Activated CD4-positive, alpha-beta T cell treated with anti-CD3 and anti-CD28 coated beads, Interleukin-2, amount 10 ng/mL, durations not matched to agents 24 days and 14 days (primary cell): ENCODE data around the gene NFAT5. TPM values are rescaled to one million over a fixed set of nuclear protein-coding genes. Genes with fewer than 3 reads are reported as not detected.

ENCODE experiments used
- DNase-seq: peaks from one replicate; pipeline ENCODE4 v3.0.0; 2022
- H3K27ac Mint-ChIP-seq: one replicate; pipeline ENCODE4 v1.8.0; 2022; ENCODE audit warnings: mild to moderate bottlenecking, mixed read lengths
- H3K27me3 Mint-ChIP-seq: one replicate; pipeline ENCODE4 v1.8.0; 2022; ENCODE audit warnings: mixed read lengths
- H3K36me3 Mint-ChIP-seq: one replicate; pipeline ENCODE4 v1.8.0; 2022; ENCODE audit warnings: low read depth, mild to moderate bottlenecking, mixed read lengths
- H3K4me1 Mint-ChIP-seq: one replicate; pipeline ENCODE4 v1.8.0; 2021; ENCODE audit warnings: mixed read lengths
- H3K4me3 Mint-ChIP-seq: one replicate; pipeline ENCODE4 v1.8.0; 2022; ENCODE audit warnings: mild to moderate bottlenecking, moderate library complexity, mixed read lengths
- H3K9me3 Mint-ChIP-seq: one replicate; pipeline ENCODE4 v1.8.0; 2021; ENCODE audit warnings: mixed read lengths
- intact Hi-C: fragments of 100-400 bp; cut with micrococcal nuclease; formaldehyde crosslinking; loops from one replicate; pipeline ENCODE4 v1.15.1; 2023
- total RNA-seq: library from RNA; stranded (reverse); gene quantifications from 2 replicates; pipeline ENCODE4 v1.2.3, GENCODE V29; 2022

NFAT5 gene
- total RNA-seq, 1 donor from 2014 or later = 54.6 TPM

DNA sequence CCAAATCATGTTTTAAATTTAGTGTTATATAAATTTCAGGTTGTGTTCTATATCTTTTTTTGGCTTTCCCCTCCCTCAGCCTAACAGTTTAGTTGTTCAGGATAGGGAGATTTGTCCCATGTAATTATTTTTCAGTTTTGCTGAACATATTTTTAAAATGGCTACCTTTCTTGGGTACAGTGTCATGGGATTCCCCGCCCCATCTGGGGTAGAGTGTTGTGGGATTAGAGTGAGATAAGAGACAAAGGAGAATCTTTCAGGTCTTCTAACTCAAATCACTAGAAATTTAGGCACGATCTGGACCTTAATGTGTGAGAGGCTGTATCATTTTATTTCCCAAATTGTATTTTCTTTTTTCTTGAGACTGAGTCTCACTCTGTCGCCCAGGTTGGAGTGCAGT lies 24.8 kb downstream of the NFAT5 start:
- Mint-ChIP-seq H3K4me1 (peaks cover 22% of the 10 kb centered on the region), H3K9me3 (no peaks in the 10 kb centered on the region), H3K4me3 (no peak overlapping the region), H3K36me3 (peaks cover 30% of the 10 kb centered on the region), H3K27me3 (no peaks in the 10 kb centered on the region), H3K27ac (no peak overlapping the region)
- intact Hi-C loops = no loop called here
- DNase-seq = no peak

DNA sequence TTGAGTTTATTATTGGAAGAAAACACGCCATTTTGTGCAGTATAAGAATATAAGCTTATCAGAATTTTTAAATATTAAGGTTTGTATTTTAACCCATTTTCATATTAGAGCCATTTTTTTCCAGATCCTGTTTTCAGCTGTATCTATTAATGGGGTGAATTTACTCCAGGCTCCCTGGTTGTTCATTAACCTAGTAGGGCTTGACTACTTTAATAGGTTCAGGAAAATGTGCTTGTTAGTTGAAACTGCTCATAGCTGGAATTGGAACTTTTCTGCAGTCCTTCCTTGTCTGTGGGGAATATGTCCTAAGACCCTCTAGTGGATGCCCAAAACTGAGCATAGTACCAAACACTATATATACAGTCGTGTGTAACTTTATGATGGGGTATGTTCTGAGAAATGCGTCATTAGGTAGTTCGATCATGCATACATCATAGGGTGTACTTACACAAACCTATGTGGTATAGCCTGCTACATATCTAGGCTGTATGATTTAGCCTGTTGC lies 28.0 kb downstream of the NFAT5 start:
- Mint-ChIP-seq H3K27ac (no peak overlapping the region), H3K27me3 (no peaks in the 10 kb centered on the region), H3K4me1 (peaks cover 23% of the 10 kb centered on the region), H3K4me3 (no peak overlapping the region), H3K9me3 (no peaks in the 10 kb centered on the region), H3K36me3 (peaks cover 21% of the 10 kb centered on the region)
- no peak for DNase-seq
- intact Hi-C loops = no loop called here

DNA sequence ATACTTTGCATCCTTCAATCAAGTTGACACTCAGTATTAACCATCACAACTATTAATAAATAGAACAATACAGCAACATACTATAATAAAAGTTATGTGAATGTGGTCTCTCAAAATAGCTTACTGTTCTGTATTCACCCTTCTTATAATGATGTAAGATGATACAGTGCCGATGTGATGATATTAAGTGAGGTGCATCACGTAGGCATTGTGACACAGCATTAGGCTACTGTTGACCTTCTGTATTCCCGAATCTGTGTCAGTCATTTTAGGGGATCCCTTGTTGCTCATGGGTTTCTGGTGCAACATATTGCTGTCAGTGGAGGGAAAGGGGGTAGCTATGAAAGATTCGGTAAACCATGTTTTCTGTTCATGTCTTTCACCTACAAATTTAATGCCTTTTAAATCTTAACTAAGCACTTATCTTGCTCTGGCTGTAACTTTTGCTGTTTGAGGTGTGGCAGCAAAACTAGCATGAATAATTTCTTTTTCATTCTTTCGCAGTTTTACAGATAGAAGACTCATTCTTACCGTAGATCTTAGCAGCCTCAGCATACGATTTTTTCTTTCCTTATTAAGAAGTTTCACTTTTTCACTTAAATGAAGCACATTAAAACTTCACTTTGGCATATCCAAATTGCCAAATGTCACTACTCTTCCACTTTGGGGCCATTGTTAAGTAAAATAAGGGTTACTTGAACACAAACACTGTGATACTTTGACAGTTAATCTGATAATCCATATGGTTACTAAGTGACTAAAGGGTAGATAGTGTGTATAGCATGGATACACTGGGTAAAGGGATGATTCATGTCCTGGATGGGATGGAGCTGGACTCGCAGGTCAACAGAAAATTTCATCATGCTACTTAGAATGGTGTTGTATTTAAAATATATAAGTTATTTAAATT lies 29.6 kb downstream of the NFAT5 start:
- H3K4me3 Mint-ChIP-seq = no peak overlapping the region
- H3K36me3 Mint-ChIP-seq = peaks cover 22% of the 10 kb centered on the region
- peaks cover 26% of the 10 kb centered on the region for H3K4me1 Mint-ChIP-seq
- intact Hi-C loops = no loop called here
- DNase-seq = no peak
- no peaks in the 10 kb centered on the region for H3K27me3 Mint-ChIP-seq
- peak overlapping the region; percentile 42 for H3K27ac Mint-ChIP-seq
- no peaks in the 10 kb centered on the region for H3K9me3 Mint-ChIP-seq

DNA sequence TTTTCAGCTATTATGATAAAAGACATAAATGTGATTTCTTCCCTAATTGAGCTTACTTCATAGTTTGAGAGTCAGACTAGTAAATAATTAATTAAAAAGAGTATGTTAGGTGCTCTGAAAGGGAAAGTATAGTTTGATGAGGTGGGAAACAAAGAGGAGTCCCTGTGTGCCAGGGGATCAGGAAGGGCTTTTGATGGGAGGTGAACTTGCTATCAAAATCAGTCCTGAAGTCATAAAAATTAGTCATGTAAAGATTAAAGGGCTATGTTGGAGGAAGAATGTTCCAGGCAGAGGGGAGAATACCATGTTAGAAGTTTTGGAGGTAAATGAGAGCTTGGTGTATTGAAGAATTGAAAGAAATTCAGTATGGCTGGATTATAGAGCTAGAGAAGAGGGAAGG lies 31.0 kb downstream of the NFAT5 start:
- Mint-ChIP-seq H3K27me3 (no peaks in the 10 kb centered on the region), H3K9me3 (no peaks in the 10 kb centered on the region), H3K27ac (no peak overlapping the region), H3K4me1 (peaks cover 21% of the 10 kb centered on the region), H3K4me3 (no peak overlapping the region), H3K36me3 (peaks cover 19% of the 10 kb centered on the region)
- intact Hi-C loops = no loop called here
- no peak for DNase-seq

DNA sequence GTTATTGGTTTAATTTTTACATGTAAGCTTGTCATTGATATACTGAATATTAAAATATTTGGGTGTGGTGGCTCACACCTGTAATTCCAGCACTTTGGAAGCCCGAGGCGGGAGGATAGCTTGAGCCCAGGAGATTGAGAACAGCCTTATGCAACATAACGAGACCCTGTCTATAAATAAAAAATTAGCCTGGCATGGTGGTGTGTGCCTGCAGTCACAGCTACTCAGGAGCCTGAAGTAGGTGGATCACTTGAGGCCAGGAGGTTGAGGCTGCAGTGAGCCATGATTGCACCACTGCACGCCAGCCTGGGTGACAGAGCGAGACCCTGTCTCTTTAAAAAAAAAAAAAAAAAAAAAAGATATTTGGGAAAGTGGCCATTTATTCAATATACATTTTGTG lies 32.3 kb downstream of the NFAT5 start:
- H3K4me1 Mint-ChIP-seq = peaks cover 21% of the 10 kb centered on the region
- no peak overlapping the region for H3K27ac Mint-ChIP-seq
- H3K36me3 Mint-ChIP-seq = peaks cover 19% of the 10 kb centered on the region
- no peak for DNase-seq
- no peaks in the 10 kb centered on the region for H3K9me3 Mint-ChIP-seq
- no peak overlapping the region for H3K4me3 Mint-ChIP-seq
- intact Hi-C loops = no loop called here
- no peaks in the 10 kb centered on the region for H3K27me3 Mint-ChIP-seq

DNA sequence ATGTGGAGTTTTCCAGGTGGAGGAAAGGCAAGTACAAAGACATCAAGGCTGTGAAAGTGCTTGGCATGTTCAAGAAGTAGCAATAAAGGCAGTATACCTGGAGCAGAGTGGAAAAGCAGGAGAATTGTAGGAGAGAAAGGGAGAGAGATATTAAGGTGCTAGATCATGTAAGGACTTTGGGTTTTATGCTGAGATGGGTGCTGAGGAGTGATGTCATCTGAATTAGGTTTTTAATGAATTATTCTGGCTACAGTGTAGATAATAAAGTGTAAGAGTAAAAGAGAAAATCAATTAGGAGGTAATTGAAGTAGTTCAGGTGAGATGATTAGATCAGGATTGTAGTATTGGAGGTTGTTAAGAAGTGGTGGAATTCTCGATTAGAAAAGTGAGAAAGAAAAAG lies 34.0 kb downstream of the NFAT5 start:
- DNase-seq = no peak
- no peak overlapping the region for H3K27ac Mint-ChIP-seq
- intact Hi-C loops = no loop called here
- H3K9me3 Mint-ChIP-seq = no peaks in the 10 kb centered on the region
- peaks cover 22% of the 10 kb centered on the region for H3K4me1 Mint-ChIP-seq
- H3K27me3 Mint-ChIP-seq = no peaks in the 10 kb centered on the region
- no peak overlapping the region for H3K4me3 Mint-ChIP-seq
- peaks cover 18% of the 10 kb centered on the region for H3K36me3 Mint-ChIP-seq

DNA sequence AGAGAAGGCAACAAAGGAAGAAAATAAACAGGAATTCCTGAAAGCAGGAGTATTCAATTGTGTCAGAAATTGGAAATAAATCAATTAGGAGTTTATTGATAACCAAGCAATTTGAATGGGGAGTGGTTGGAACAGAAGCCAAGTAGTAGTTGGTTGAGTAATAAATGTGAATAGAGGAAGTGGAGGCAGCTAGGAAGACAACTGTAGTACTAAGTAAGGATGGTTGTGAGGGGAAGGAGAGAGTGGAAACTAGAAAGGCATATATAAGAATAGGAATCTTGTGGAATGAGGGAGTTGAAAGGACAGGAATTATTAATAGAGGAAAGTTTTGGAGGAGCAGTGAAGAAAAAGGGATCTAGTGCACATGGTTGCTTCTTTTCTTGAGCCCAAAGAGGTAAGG lies 34.4 kb downstream of the NFAT5 start:
- peaks cover 16% of the 10 kb centered on the region for H3K36me3 Mint-ChIP-seq
- H3K4me3 Mint-ChIP-seq = no peak overlapping the region
- intact Hi-C loops = no loop called here
- no peak for DNase-seq
- no peaks in the 10 kb centered on the region for H3K9me3 Mint-ChIP-seq
- no peak overlapping the region for H3K27ac Mint-ChIP-seq
- peaks cover 22% of the 10 kb centered on the region for H3K4me1 Mint-ChIP-seq
- no peaks in the 10 kb centered on the region for H3K27me3 Mint-ChIP-seq

DNA sequence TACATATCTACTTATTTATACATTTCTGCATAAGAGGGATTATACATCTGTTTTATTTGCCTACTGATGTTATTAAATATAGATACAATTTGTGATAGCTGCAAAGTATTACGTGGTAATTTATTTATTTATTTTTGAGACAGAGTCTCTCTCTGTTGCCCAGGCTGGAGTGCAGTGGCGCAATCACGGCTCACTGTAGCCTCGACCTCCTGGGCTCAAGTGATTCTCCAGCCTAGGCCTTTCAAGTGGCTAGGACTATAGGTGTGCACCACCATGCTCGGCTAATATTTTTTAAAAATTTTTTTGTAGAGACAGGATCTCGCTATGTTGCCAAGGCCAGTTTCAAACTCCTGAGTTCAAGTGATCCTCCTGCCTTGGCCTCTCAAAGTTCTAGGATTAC lies 35.5 kb downstream of the NFAT5 start:
- H3K9me3 Mint-ChIP-seq = no peaks in the 10 kb centered on the region
- H3K4me1 Mint-ChIP-seq = peaks cover 21% of the 10 kb centered on the region
- no peak overlapping the region for H3K27ac Mint-ChIP-seq
- H3K27me3 Mint-ChIP-seq = no peaks in the 10 kb centered on the region
- H3K36me3 Mint-ChIP-seq = peaks cover 16% of the 10 kb centered on the region
- no peak for DNase-seq
- intact Hi-C loops = no loop called here
- H3K4me3 Mint-ChIP-seq = no peak overlapping the region

DNA sequence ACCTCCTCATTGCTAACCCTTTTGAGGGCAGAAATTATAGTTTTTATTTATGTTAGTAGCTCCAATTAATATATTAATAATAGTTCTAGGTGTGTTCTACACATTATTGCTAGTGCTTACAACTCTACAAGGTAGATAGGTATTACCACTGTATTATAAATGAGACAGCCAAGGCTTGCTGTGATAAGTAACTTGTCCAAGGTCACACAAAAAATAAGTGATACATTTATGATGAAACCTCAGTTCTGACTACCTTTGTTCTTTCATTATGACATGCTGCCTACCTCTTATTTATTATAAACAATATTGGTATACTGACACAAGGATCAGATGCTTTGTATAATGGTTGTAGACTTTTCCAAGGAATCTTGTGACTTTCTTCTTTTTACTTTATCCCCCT lies 41.2 kb downstream of the NFAT5 start:
- peaks cover 23% of the 10 kb centered on the region for H3K4me1 Mint-ChIP-seq
- no peaks in the 10 kb centered on the region for H3K9me3 Mint-ChIP-seq
- intact Hi-C loops = loop anchor here (2.0 kb wide), 1 partner anchor 42 kb away; the partner anchor contains the start of gene NFAT5
- peak overlapping the region; percentile 49 for H3K4me3 Mint-ChIP-seq
- peak overlapping the region; percentile 93 for H3K27ac Mint-ChIP-seq
- DNase-seq = no peak
- peaks cover 23% of the 10 kb centered on the region for H3K36me3 Mint-ChIP-seq
- no peaks in the 10 kb centered on the region for H3K27me3 Mint-ChIP-seq

DNA sequence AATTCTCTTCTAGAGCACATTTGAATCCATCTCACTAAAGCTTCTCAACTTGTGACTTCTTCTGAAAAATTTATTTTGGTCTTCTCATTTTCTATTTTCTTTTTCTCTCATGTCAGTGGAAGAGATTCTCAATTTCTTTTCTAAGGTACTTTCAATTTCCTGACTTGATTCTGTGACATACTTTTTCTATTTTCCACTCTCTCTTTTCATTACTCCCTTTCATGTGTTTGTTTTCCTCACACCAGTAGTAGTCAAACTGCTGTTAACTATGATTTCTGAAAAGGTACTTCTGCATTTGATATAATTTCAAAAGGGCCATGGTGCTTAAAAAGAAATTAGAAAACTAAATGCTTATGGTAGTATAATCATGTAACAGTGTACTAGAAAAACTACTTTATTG lies 41.9 kb downstream of the NFAT5 start:
- H3K36me3 Mint-ChIP-seq = peaks cover 23% of the 10 kb centered on the region
- H3K27me3 Mint-ChIP-seq = no peaks in the 10 kb centered on the region
- H3K27ac Mint-ChIP-seq = peak overlapping the region; percentile 93
- intact Hi-C loops = loop anchor here (2.0 kb wide), 1 partner anchor 43 kb away; the partner anchor contains the start of gene NFAT5
- H3K4me3 Mint-ChIP-seq = peak overlapping the region; percentile 49
- peaks cover 26% of the 10 kb centered on the region for H3K4me1 Mint-ChIP-seq
- H3K9me3 Mint-ChIP-seq = no peaks in the 10 kb centered on the region
- no peak for DNase-seq

DNA sequence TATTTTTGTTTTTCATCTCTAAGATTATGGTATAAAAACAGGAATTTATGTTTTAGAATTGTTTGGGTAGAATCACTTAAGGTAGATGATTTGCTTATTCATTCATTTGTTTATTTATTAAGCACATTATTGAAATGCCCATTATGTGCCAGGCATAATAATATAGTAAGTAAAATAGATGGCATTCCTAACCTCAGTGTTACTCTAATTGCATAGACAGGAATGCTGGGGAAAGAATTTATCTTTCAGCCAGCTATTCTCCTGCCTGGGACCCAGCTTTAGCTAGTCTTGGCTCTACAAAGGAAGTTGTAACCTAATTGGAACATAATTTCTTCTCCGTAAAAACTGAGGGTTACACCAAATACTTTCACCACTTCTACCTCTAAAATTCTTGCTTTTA lies 44.6 kb downstream of the NFAT5 start:
- Mint-ChIP-seq H3K4me3 (no peak overlapping the region), H3K36me3 (peaks cover 16% of the 10 kb centered on the region), H3K9me3 (no peaks in the 10 kb centered on the region), H3K27ac (no peak overlapping the region), H3K27me3 (no peaks in the 10 kb centered on the region), H3K4me1 (peaks cover 33% of the 10 kb centered on the region)
- intact Hi-C loops = no loop called here
- DNase-seq = no peak

DNA sequence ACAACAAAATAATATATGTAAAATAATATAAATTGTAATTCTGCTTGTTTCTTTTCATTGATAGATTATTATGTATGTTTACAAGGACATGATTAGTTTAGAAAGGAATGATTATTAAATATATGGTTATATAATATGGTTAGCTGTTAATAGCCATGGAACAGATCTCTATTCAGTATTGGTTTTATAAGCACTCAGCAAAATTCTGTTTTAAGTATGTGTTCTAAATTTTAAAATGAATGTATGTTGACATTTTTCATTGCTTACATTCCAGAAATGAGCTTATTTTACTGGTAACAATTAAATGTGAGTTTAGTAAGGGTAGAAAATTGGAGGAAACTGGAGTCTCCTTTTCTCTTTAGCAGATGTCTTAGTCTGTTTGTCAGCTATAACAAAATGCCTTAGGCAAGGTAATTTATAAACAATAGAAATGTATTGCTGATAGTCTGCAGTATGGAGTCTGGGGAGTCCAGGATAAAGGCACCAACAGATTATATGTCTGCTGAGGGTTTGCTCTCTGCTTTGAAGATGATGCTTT lies 45.4 kb downstream of the NFAT5 start:
- Mint-ChIP-seq H3K9me3 (no peaks in the 10 kb centered on the region), H3K36me3 (peaks cover 18% of the 10 kb centered on the region), H3K4me1 (peaks cover 33% of the 10 kb centered on the region), H3K27ac (no peak overlapping the region), H3K4me3 (no peak overlapping the region), H3K27me3 (no peaks in the 10 kb centered on the region)
- no peak for DNase-seq
- intact Hi-C loops = no loop called here

DNA sequence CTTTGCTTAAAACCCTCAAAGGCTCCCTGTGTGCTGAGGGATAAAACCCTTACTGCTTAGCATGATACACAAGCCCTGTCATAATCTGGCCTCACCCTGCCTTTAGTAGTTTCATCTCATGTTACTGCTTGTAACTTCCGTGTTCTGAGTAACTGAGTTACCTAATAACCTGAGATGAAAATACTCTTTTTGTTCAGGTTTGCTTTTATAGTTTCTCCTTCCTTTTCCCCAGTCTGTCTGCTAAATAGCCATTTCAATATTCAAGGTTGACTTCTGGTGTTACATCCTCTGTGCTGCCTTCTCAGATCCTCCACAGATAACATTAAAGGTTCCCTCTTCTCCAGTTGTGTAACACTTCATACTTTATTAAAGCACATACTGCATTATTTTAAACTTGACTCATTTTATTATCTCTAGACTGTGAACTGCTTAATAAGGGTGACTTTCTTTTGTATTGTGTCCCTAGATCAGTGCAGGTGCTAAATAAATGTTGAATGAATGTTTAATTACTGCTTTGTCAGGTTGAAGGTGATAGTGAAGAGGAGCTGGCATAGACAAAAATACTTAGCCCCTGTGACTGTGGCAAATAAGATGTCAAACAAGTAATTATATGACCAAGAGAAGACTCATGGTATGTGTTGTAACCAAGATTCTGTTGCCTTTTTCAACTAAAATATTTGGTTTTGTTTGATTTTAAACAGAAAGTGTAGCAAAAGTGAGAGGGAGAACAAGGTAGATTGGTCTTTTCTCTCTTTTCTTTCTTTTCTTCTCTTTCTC lies 47.8 kb downstream of the NFAT5 start:
- intact Hi-C loops = no loop called here
- Mint-ChIP-seq H3K27me3 (no peaks in the 10 kb centered on the region), H3K4me3 (no peak overlapping the region), H3K4me1 (peaks cover 23% of the 10 kb centered on the region), H3K27ac (peak overlapping the region; percentile 17), H3K36me3 (peaks cover 16% of the 10 kb centered on the region), H3K9me3 (no peaks in the 10 kb centered on the region)
- no peak for DNase-seq

DNA sequence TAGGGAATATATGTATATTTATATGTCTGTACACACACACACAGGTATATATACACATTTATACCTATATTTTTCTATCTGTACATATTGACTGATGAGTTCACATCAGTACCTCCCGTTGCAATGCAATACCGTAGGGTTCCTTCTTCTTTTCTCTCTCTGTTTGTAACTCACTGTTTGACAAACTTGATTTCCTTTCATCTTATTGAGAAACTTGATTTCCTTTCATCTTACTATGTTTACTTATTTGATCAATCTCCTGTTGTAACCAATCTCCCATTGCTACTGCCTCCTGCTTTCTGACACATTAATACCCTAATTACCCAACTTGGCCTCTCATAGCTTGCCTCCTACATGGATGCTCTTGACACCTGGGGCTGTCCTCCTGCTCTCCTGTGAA lies 49.8 kb downstream of the NFAT5 start:
- Mint-ChIP-seq H3K4me3 (no peak overlapping the region), H3K36me3 (peaks cover 12% of the 10 kb centered on the region), H3K27me3 (no peaks in the 10 kb centered on the region), H3K9me3 (no peaks in the 10 kb centered on the region), H3K4me1 (peaks cover 31% of the 10 kb centered on the region), H3K27ac (no peak overlapping the region)
- intact Hi-C loops = no loop called here
- no peak for DNase-seq
